ENCODE results near the gene TPST2.

The TPST2 gene

DNA sequence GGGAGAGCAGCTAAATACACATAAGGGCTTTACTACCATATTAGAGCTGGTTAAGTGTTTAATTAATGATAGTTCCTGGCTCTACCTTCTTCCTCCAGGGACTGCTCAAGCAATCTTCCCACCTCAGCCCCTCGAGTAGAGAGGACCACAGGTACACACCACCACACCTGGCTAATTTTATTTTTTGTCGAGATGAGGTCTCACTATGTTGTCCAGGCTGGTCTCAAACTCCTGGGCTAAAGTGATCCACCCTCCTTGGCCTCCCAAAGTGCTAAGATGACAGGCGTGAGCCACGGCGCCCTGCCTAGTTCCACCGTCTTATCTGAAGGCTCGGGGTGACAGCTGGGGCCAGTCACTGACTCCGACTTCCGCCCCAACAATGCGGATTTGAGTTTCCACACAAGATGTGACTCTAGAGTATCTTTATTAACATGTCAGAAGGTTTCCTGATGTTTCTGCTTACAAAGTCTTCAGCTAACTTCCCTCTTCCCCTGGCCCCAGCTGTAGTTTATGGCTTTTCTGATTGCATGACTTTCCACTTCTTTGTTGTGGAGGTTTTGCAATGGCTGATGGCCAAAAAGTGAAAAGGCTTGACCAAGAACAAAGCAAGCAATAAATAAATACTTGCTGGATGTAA lies 16.8 kb downstream of the TPST2 start:
- H3K27ac ChIP-seq: no peak overlapping the region
- TF ChIP-seq, protein P1, sequence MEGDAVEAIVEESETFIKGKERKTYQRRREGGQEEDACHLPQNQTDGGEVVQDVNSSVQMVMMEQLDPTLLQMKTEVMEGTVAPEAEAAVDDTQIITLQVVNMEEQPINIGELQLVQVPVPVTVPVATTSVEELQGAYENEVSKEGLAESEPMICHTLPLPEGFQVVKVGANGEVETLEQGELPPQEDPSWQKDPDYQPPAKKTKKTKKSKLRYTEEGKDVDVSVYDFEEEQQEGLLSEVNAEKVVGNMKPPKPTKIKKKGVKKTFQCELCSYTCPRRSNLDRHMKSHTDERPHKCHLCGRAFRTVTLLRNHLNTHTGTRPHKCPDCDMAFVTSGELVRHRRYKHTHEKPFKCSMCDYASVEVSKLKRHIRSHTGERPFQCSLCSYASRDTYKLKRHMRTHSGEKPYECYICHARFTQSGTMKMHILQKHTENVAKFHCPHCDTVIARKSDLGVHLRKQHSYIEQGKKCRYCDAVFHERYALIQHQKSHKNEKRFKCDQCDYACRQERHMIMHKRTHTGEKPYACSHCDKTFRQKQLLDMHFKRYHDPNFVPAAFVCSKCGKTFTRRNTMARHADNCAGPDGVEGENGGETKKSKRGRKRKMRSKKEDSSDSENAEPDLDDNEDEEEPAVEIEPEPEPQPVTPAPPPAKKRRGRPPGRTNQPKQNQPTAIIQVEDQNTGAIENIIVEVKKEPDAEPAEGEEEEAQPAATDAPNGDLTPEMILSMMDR (conservative IDR thresholded peaks at IDR 0.05): no peak
- no peak for TF ChIP-seq ZFX (IDR thresholded peaks at IDR 0.05)

DNA sequence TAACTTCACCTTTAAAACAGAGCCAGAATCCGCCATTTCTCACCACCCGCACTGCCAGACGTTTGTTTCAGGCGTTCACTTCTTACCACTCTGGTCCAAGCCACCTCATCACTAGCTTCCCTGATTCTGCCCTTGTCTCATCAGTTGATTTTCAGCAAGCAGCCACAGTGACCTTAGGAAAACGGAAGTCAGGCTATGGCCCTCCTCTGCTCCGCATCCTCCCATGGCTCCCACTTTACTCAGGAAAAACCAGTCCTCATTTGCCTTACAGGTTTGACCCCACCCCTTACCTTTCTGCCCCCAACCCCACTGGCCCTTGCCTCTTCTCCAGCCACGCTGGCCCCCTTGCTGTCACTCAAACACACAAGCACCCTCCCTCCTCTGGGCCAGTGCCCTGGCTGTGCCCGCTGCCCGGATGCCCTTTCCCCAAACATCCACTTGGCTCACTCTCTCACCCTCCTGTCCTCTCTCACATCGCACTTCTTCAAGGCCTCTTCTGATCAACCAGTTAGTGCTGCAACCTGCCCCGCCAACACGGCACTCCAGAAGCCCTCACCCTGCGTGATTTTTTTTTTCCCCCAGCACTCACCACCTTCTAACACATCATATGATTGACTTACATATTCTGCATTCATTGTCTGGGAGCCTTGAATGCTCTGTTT lies 18.9 kb downstream of the TPST2 start:
- TF ChIP-seq, protein P1 (conservative IDR thresholded peaks at IDR 0.05): no peak
- TF ChIP-seq ZFX (IDR thresholded peaks at IDR 0.05): no peak
- H3K27ac ChIP-seq: no peak overlapping the region

DNA sequence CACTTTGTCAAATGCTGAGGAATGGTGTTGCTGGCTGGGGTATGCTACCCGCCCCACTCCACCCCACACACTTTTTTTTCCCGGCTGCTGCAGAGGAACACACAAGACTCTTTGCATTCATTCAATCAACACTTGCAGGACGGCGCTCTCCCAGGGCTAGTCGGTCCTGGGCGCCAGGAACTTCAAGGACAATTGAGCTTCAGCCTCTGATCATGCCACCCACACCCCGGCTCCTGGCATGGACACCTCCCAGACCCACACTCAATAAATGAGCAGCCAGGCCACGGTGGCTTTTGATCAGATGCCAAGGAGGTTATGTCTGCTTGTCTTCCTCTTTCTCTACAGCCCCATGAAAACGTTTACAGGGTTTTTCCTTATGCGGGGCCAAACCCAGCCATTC lies 19.8 kb downstream of the TPST2 start:
- H3K27ac ChIP-seq: no peak overlapping the region
- TF ChIP-seq, protein P1 (conservative IDR thresholded peaks at IDR 0.05): no peak
- TF ChIP-seq ZFX (IDR thresholded peaks at IDR 0.05): no peak

DNA sequence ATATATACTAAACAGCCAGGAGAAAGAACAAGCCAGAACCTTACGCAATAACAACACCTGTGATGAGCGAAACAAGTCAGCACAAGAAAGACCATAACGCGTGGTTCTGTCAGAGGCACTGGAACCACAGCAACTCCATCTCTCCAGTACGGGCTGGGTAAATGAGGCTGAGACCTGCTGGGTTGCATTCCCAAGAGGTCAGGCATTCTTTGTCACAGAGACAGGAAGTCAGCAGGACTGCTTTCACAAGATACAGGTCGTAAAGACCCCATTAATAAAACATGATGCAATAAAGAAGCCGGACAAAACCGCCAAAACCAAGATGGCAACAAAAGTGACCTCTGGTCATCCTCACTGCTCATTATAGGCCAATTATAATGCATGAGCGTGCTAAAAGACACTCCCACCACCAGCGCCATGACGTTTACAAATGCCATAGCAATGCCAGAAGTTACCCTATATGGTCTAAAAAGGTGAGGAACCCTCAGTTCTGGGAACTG lies 21.7 kb downstream of the TPST2 start:
- H3K27ac ChIP-seq: no peak overlapping the region
- TF ChIP-seq, protein P1 (conservative IDR thresholded peaks at IDR 0.05): no peak
- TF ChIP-seq ZFX (IDR thresholded peaks at IDR 0.05): no peak

DNA sequence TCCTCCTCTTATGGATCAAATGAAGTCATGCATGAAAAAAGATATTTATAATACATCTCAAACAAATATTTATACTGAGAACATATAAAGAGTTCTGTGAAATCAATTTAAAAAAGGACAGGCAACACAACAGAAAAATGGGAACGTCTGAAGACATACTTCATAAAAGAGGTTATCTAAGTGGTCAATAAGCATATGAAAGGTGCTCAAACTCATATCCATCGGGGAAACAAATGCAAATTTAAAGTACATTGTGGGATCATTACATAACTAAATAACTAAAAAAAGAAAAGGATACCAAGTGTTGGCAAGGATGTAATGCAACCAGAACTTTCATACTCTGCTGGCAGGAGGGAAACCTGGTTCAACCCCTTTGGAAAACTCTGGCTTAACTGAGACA lies 22.3 kb downstream of the TPST2 start:
- H3K27ac ChIP-seq: no peak overlapping the region
- TF ChIP-seq, protein P1 (conservative IDR thresholded peaks at IDR 0.05): no peak
- TF ChIP-seq ZFX (IDR thresholded peaks at IDR 0.05): no peak

DNA sequence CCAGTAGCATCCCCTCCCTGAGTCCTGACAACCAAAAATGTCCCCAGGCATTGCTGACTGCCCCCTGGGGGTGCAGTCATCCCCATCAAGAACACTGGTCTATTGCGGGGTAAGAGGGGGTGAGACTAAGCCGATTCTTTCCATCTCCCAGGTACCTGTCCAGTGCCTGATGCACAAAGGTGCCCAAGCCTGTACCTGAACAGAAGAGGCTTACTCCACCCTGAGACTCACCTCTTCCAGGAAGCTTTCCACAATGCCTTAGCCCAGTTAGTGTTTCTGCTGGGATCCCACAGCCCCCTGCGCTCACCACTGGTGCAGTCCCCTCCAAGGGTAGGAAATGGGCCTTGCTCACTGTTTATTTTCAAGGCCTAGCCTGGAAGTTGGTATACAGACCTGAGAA lies 22.9 kb downstream of the TPST2 start:
- TF ChIP-seq, protein P1 (conservative IDR thresholded peaks at IDR 0.05): no peak
- no peak for TF ChIP-seq ZFX (IDR thresholded peaks at IDR 0.05)
- H3K27ac ChIP-seq: no peak overlapping the region

DNA sequence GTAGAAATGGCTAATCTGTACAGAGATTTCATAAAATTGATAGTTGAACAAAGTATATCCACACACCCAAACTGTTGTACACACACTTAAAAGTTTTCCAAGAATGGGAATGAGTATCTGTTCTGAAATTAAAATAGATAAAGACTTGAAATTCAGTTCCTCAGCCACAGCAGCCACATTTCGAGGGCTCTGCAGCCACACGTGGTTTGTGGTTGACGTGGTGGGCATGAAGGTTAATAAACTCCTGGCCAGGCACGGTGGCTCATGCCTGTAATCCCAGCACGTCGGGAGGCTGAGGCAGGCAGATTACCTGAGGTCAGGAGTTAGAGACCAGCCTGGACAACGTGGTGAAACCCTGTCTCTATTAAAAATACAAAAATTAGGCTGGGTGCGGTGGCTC lies 24.0 kb downstream of the TPST2 start:
- TF ChIP-seq, protein P1 (conservative IDR thresholded peaks at IDR 0.05): no peak
- TF ChIP-seq ZFX (IDR thresholded peaks at IDR 0.05): no peak
- H3K27ac ChIP-seq: no peak overlapping the region

Data from C4-2B (cell line).